Measurements from ENCODE around the gene FER.
"Not testable (repeated sequence)": the region's sequence is repeated elsewhere in the genome, so short reads cannot be mapped to it uniquely, and the experiment has no call there.

FER gene

DNA sequence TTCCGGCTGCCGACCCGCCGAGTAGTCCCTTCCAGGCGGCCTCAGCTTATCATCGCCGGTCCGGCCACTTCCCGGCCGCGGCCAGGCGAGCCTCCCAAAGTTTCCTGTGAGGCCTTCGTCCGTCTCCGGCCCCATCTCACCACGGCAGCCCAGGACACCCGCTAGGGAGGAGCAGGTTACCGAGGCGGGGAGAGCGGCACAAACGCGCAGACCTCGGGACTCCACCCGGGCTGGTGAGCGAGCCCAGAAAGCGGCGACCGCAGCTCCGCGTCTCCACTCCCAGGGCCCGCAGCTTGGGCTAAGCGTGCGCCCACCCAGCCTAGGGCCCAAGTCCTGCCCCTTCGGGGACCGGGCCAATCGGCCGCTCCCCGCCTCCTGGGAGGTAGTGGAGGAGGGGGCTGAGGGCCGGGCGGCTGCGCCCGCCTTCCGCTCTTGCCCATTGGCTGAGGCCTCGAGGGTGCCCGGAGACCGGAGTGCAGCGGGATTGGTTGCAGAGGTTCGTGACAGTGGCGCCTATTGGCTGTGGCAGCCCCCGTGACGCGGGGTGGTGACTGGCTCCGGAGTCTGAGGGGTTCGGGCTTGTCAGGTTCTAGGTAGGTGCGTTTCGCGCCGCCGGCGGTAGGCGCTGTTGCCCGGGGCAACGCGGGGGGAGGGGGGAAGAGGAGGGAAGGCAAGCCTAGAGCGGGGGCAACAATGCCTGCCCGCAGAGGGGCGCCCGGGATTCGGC, 867 bp downstream of the FER start:
- peak; percentile 95 for DNase-seq

DNA sequence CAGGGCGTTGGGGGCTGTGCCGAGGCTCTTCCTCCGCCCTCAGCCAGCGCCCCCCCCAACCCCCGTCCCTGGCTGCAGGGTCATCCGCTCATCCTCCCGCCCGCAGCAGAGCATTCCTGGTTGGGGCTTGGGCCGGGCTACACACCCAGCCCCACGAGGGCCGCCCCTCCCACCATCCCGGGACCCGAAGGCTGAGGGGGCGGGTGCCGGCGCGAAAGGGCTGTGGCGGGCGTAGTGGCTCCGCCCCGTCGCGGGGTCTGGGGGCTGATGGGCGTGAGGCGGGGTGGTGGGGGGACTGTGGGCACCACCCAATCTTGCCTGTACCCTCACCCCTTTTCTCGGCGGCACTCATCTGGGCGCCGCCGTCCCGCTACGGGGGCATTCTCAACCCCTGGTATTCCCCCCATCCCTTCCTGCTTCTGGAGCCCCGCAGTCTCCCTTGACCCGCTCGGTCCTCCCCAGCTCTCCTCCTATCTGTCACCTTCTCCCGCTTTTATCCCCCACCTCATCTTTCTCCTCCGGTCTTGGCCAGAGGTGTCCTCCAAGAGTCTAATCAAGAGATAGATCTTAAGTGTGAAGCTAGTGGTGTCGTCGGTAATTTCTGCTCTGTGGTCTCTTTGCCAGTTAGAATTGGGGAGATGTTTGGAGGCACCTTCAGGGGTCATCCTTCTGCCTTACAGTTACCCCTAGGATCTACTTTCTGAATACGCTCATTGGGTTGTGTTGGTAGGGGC, 1.6 kb downstream of the FER start:
- DNase-seq = no peak

DNA sequence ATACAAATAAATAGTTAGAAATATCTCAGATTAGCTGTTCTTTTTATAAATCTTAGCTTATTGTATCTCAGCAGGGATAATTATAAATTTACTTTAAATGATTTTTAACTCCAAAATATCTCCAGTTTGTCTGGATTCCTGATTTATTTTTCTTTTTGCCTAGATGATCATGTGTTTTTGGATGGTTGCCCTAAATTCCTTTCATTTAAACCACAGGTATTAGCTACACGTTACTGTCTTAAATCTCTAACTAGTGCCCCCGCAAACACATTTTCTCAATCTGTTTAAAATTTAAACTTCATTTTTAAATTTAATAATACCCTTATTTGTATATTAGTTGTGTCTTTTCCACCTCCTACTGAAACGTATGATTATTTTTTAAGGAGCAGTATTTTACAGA, 5.6 kb downstream of the FER start:
- DNase-seq = no peak

DNA sequence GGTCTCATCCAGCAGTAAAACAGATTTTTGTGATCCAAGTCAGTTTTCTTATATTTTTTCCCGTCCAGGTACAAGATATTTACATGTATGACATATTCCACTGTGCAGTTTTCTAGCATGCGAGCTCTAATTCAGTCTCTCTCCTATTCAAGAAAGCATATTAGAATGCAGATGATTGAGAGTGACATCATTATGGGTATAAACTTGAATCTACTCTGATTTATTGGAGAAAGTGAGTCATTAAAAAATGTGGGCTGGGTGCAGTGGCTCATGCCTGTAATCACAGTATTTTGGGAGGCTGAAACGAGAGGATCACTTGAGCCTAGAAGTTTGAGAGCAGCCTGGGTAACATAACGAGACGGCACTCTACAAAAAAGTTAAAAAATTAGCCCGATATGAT, 6.2 kb downstream of the FER start:
- DNase-seq = no peak

DNA sequence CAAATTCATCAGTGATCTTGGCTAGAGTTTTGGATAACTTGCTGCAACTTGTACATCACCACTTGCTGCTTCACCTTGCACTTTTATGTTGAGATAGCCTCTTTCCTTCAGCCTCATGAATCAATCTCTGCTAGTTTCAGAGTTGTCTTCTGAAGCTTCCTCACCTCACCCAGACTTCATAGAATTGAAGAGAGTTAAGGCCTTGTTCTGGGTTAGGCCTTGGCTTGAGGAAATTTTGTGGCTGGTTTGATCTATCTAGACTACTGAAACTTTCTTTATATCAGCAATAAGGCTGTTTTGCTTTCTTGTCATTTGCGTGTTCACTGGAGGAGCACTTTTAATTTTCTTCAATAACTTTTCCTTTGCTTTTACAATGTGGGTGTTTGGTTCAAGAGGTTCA, 12.8 kb downstream of the FER start:
- DNase-seq = no peak

DNA sequence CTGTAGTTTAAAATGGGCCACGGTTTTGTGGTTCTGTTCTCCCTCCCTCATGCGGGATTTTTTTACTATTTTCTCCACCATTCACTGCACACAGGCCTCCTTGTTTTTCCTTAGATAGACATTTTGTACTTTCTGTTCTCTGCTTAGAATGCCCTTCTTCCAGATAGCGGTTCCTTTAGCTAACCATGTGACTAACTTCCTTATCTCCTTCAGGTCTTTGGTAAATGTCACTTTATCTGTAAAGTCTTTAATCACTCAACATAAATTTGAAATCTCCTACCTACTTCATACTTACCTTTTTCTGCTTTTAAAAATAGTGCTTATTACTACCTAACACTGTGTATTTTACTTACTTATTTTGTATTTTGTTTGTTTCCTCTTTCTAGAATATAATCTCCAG, 15.0 kb downstream of the FER start:
- no peak for DNase-seq

DNA sequence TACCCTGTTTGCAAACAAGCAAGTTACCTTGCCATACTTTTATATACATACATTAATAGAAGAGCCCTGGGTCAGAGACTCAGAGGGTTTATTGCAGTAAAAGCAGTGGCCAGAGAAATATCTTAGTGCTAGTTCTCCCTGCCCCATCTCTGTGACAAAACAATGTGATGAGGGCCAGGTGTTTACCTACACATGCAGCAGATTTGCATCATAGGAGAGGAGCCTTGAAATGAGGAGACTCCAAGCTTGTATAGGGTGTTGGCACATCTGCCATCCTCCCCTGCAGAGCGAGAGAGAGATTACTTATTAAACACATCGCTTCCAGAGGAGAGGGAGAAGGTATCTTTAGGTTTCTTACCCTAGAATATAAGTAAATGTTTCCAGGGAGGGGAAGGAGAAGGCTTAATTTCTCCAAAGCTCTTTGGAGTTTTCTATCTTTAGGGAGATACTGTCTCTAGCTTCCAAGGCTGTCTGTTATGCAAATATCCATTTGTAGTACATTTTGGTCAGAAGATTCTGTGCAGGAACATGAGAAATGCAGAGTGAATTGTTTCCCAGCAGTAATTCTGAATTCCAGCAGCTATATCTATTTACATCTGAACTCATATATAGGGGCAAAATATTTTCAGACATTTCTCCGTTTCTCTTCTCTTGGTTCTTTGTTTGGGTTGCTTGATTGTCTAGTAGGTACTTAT, 15.7 kb downstream of the FER start:
- no peak for DNase-seq

DNA sequence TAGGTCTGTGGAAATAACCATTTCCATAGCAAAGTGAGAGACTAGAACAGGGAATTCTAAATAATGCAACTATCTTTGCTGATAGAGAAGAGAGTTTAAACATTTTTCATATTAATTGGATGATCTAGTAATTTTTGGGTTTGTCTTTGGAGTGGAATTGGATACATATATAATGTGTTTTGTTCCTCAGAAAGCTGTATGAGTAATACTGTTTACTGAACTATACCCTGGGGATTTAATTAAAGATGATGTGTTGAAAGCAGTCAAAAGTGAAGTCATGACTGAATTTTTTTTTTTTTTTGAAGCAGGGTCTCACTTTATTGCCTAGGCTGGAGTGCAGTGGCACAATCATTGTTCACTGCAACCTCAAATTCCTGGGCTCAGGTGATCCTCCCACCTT, 17.9 kb downstream of the FER start:
- DNase-seq = no peak

DNA sequence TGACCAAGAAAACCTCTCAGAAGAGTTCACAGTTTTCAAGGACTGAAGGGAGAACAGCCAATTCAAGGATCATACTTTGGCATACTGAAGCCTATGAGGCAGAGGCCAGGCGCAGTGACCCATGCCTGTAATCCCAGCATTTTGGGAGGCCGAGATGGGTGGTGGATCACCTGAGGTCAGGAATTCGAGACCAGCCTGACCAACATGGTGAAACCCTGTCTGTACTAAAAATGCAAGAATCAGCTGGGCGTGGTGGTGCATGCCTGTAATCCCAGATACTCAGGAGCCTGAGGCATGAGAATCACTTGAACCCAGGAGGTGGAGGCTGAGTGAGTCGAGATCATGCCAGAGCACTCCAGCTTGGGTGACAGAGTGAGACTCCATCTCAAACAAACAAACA, 19.2 kb downstream of the FER start:
- DNase-seq = not testable (repeated sequence)

DNA sequence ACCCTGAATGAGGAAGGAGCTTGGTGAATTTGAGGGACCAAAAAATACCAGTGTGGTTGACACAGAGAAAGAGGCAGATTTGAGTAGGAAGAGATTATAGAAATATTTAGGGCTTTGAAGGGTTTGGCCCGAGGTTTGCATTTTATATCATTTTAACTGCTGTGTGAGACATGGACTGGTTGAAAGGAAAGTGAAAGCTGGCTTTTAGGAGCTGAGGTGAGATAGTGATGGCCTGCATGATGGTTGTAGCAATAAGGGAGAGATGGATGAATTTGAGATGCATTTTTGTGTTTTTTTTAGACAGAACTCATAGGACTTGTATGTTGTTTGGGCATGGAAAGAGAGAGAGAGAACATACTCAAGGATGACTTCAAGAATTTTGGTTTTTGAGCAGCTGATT, 21.7 kb downstream of the FER start:
- DNase-seq = no peak

DNA sequence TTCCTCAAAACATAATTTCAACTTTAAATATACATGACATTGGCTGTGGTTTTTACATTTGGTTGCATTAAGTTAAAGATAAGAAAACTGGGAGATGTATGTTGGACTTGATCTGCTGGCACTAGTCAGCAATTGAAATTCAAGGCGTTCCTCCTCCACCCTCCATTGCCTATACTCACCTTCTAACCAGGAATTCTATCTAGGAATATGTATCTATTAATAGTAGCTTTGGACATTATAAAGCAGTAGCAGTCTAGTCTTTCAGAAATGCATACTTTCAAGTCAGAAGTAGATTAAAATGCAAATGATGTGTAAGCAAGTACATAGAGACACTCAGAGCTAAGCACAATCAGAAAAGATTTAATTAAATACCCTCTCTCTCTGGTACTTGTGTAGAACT, 24.9 kb downstream of the FER start:
- DNase-seq = no peak

DNA sequence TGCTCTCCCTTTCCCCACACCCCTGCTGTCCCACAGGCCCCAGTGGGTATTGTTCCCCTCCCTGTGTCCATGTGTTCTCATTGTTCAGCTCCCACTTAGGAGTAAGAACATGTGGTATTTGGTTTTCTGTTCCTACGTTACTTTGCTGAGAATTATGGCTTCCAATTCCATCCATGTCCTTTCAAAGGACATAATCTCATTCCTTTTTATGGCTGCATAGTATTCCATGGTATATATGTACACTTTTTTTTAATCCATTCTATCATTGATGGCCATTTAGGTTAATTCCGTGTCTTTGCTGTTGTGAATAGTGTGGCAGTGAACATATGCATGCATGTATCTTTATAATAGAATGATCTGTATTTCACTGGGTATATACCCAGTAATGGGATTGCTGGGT, 25.6 kb downstream of the FER start:
- no peak for DNase-seq

DNA sequence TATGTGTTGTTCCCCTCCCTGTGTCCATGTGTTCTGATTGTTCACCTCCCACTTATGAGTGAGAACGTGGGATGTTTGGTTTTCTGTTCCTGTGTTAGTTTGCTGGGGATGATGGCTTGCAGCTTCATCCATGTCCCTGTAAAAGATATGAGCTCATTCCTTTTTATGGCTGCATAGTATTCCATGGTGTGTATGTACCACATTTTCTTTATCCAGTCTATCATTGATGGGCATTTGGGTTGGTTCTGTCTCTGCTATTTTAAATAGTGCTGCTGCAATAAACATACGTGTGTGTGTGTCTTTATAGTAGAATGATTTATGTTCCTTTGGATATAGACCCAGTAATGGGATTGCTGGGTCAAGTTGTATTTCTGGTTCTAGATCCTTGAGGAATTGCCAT, 26.4 kb downstream of the FER start:
- DNase-seq = not testable (repeated sequence)

DNA sequence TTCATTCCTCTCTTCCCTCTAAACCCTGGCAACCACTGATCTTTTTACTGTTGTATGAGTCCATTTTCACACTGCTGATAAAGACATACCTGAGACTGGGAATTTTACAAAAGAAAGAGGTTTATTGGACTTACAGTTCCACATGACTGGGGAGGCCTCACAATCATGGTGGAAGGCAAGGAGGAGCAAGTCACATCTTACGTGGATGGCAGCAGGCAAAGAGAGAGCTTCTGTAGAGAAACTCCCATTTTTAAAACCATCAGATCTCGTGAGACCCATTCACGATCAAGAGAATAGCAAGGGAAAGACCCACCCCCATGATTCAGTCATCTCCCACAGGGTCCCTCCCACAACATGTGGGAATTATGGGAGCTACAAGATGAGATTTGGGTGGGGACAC, 29.9 kb downstream of the FER start:
- not testable (repeated sequence) for DNase-seq

DNA sequence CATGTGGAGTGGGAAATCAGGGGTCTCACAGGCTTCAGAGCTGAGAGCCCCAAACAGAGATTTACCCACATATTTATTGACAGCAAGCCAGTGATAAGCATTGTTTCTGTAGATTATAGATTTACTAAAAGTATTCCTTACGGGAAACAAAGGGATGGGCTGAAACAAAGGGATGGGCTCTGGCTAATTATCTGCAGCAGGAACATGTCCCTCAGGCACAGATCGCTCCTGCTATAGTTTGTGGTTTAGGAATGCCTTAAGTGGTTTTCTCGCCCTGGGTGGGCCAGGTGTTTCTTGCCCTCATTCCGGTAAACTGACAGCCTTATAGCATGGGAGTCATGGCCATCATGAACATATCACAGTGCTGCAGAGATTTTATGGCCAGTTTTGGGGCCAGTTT, 36.9 kb downstream of the FER start:
- DNase-seq = not testable (repeated sequence)

DNA sequence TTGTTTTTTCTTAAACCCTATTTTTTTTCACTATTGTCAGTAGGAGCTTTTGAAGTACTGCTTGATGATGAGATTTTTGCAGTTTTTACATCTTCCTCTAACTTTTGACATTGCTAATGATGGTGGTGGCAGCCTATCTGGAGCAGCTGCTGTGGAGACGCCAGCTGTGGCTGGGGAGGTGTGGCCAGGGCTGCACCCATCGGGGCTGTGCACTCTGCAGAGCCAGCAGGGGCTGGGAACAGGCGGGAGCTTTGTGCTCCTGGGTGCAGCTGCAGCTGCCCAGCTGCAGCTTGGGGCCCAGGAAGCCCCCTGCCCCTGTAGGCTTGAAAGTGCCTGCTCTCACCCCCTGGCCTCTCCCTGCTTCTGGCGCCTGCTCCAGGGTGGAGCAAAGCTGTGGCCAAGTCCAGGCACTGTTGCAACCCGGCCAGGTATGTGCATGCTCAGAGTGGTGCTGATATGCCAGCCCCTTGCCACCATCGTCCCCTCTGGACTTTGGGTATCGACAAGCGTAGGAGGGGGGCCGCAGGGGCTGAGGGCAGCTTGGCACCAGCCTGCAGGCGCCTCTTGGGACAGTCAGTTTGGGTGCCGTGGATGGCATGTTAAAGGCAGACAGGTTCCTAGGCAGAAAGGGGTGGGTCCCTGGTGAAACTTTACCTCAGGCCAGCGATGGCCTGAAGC, 39.2 kb downstream of the FER start:
- DNase-seq = no peak

DNA sequence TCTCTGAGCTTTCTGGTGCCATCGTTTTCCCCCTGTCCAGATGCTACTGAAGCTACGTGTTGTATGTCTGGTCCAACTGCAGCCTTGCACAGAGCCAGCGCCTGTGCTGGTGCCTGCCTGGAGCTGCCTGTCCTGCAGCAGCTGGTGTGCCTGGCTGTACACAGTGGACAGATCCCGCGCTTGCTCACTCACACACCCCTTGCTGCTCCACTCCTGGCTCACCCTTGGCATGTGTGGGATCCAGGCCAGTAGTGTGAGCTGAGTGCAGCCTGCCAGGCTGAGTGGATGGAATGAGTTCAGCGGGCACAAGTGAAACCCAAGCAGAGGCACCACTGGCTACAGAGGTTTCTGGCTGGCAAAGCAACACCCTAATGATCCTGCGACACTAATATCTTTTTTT, 40.4 kb downstream of the FER start:
- no peak for DNase-seq

DNA sequence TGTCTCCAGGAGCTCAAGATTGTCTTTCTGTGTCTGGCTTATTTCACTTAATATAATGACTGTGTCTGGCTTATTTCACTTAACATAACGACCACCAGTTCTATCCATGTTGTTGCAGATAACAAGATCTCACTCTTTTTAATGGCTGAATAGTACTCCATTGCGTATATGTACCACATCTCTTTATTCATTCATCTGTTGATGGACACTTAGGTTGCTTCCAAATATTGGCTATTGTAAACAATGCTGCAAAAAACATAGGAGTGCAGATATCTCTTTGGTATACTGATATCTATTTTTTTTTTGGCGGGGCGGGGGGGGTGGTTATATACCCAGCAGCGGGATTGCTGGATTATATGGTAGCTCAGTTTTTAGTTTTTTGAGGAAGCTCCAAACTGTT, 45.5 kb downstream of the FER start:
- DNase-seq = no peak

DNA sequence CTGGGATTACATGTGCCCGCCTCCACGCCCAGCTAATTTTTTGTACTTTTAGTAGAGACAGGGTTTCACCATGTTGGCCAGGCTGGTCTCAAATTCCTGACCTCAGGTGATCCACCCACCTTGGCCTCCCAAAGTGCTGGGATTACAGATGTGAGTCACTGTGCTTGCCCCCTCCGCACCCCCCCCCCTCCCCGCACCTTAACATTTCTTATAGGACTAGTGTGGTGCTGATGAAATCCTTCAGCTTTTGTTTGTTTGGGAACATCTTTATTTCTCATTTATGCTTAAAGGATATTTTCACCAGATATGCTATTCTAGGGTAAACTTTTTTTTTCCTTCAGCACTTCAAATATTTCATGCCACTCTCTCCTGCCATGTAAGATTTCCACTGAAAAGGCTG, 46.7 kb downstream of the FER start:
- not testable (repeated sequence) for DNase-seq

DNA sequence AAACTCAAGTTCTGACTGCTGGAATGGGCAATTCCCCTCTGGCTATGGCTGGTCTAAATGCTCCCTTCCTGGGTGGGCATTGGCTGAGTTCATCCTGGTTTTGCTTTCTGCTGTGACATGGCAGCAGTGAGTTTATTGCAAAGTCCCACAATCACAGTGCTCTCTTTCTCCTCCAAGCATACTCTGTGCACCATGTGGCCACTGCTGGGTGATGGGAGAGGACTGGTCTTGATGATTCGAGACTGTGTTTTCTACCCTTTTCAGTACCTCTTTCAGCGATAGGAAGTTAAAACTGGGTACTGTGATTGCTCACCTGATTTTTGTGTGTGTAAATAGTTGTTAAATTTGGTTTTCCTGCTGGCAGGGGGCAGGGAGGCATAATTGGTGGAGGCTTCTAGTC, 49.7 kb downstream of the FER start:
- DNase-seq = no peak

DNA sequence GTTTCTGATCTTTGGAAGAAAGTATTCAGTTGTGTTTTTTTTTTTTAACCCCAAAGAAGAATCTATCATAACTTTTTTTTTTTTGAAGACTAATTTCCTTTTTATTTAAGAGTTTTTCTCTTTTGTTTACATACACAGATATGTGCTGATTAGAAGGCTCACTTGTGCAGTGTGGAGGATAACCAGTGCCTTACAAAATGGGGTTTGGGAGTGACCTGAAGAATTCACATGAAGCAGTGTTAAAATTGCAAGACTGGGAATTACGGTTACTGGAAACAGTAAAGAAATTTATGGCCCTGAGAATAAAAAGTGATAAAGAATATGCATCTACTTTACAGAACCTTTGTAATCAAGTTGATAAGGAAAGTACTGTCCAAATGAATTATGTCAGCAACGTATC, 50.3 kb downstream of the FER start:
- no peak for DNase-seq

DNA sequence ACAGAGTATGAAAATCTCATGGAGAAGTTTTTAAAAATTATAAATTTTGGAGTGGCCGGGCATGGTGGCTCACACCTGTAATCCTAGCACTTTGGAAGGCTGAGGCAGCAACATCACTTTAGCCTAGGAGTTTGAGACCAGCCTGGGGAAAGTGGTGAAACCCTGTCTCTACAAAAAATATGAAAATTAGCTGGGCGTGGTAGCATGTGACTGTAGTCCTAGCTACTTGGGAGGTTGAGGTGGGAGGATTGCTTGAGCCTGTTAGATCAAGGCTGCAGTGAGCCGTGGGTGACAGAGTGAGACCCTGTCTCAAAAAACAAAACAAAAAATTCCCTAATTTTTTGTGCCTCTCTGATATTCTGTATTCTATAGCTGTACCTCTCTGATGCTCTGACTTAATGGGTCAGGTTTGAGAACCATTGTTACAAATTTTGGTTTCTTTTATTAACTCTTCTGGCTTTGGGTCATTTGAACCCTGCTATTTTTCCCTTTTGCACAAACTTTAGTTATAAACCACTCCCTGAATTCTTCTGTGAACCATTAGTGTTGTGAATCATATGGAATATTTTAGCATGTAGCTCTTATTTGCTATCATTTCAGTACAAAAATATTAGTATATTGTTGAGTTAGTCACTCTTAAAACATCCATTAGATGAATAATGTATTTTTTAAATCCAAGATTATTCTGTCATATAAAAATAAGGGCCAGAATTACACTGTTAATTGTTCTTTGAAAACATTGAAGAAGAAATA, 51.0 kb downstream of the FER start:
- DNase-seq = no peak

DNA sequence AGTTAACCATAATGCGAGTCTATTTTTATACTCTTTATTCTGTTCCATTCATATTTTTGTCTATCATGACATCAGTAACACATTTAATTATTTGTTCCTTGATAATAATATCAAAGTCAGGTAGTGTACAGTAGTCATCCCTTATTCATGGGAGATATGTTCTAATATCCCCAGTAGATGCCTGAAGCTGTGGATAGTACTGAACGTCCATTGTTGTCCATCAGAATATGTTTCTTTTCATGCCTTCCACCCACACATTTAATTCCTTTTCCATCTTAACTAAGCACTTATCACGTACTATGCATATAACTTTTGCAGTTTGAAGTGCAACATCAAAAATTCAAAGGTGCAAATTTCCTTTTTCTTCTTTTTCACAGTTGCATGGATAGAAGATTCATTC, 53.6 kb downstream of the FER start:
- no peak for DNase-seq
